Tibial nerve (tissue), 4 donors: ENCODE results near the gene CGNL1. TPM values are rescaled to one million over a fixed set of nuclear protein-coding genes. Genes with fewer than 3 reads are reported as not detected.
A peak's percentile ranks its signal among the peaks of the same experiment; 100 is the strongest.

ENCODE experiments used
- DNase-seq, 2 donors: peaks; one replicate each; pipeline ENCODE4 v3.0.0-alpha.2; 2019; ENCODE audit warnings: low spot score in 2 of 2
- H3K27ac ChIP-seq, 4 donors: fragments of 200-600 bp; sonication (generic) in 3 of 4; one replicate each; pipeline ENCODE4 v1.5.1; 2017 to 2019; ENCODE audit warnings: mild to moderate bottlenecking in 1 of 4
- H3K27me3 ChIP-seq, 2 donors: fragments of 200-600 bp; sonication (generic) in 1 of 2; one replicate each; pipeline versions ENCODE4 v1.5.1 to v1.6.0; 2017 to 2019
- H3K36me3 ChIP-seq, 3 donors: fragments of 200-600 bp; sonication (generic); one replicate each; pipeline ENCODE4 v1.5.1; 2018 to 2019
- H3K4me1 ChIP-seq, 4 donors: fragments of 200-600 bp; sonication (generic) in 3 of 4; one replicate each; pipeline ENCODE4 v1.5.1; 2017 to 2019
- H3K4me3 ChIP-seq, 4 donors: fragments of 200-600 bp; sonication (generic) in 3 of 4; one replicate each; pipeline ENCODE4 v1.5.1; 2017 to 2019; ENCODE audit warnings: mild to moderate bottlenecking in 1 of 4, moderate library complexity in 1 of 4
- H3K9me3 ChIP-seq, 4 donors: fragments of 200-600 bp; sonication (generic) in 3 of 4; one replicate each; pipeline ENCODE4 v1.5.1; 2017 to 2019
- CTCF ChIP-seq, 5 experiments: fragments of 200-600 bp in 3 of 5; fragments of 450-650 bp in 2 of 5; sonication (generic) in 3 of 5; IDR thresholded peaks; one replicate each; pipeline ENCODE4 v1.5.1; 2016 to 2019; ENCODE audit warnings: antibody characterized with exemption in 5 of 5, mild to moderate bottlenecking in 3 of 5, moderate library complexity in 2 of 5
- EP300 ChIP-seq, 2 donors: sonication (generic); formaldehyde crosslinking; IDR thresholded peaks; one replicate each; pipeline ENCODE4 v1.6.1; 2017; ENCODE audit warnings: antibody characterized with exemption in 2 of 2, mild to moderate bottlenecking in 1 of 2
- POLR2A ChIP-seq, 2 donors: fragments of 450-650 bp; IDR thresholded peaks; one replicate each; pipeline ENCODE4 v1.6.1; 2017; ENCODE audit warnings: antibody characterized with exemption in 2 of 2, mild to moderate bottlenecking in 2 of 2, moderate library complexity in 2 of 2
- WGBS, 2 donors: methylation state at CpG; one replicate each; pipeline ENCODE4 v1.1.5; 2018; 5-methylcytosine and 5-hydroxymethylcytosine counted together
- total RNA-seq, 4 donors: library from RNA; depleted of rRNA; stranded (reverse); fragments of >200 nt; gene quantifications; one replicate each; pipeline ENCODE4 v1.1.0, GENCODE V29; 2016

The CGNL1 gene
- total RNA-seq, 4 donors from 2014 or later = 15.9 to 36.7 (median 29.2) TPM

- no peaks in the 10 kb centered on the region for H3K27me3 ChIP-seq
- H3K4me1 ChIP-seq = peaks cover 0 to 32% (median 0%) of the 10 kb centered on the region in 4 donors
- H3K36me3 ChIP-seq = no peaks in the 10 kb centered on the region
- no peaks in the 10 kb centered on the region for H3K9me3 ChIP-seq
- H3K27ac ChIP-seq = no peak overlapping the region
- no peak overlapping the region for H3K4me3 ChIP-seq
- no peak for DNase-seq
- TF ChIP-seq CTCF (IDR thresholded peaks at IDR 0.05) (no peak), EP300 (IDR thresholded peaks at IDR 0.05) (no peak), POLR2A (IDR thresholded peaks at IDR 0.05) (no peak)
- 79 to 92% methylated on average over 8 of the region's 8 CpGs for WGBS, 2 donors
Measured at GRCh38 chr15:57390583-57390982, 14.3 kb downstream of the CGNL1 start.

- no peaks in the 10 kb centered on the region for H3K27me3 ChIP-seq
- DNase-seq = no peak
- H3K9me3 ChIP-seq = no peaks in the 10 kb centered on the region
- WGBS, 2 donors = 90 to 96% methylated on average over 2 of the region's 2 CpGs
- H3K36me3 ChIP-seq = no peaks in the 10 kb centered on the region
- H3K4me3 ChIP-seq = no peak overlapping the region
- no peak for TF ChIP-seq EP300 (IDR thresholded peaks at IDR 0.05)
- no peak for TF ChIP-seq POLR2A (IDR thresholded peaks at IDR 0.05)
- TF ChIP-seq CTCF (IDR thresholded peaks at IDR 0.05) = no peak
- H3K4me1 ChIP-seq = peaks cover 0 to 30% (median 0%) of the 10 kb centered on the region in 4 donors
- H3K27ac ChIP-seq = no peak overlapping the region
Measured at GRCh38 chr15:57391537-57391936, 15.2 kb downstream of the CGNL1 start.

- WGBS, 2 donors = 27% methylated on average over 2 of the region's 2 CpGs
- no peaks in the 10 kb centered on the region for H3K27me3 ChIP-seq
- TF ChIP-seq POLR2A (IDR thresholded peaks at IDR 0.05) (no peak), EP300 (IDR thresholded peaks at IDR 0.05) (no peak), CTCF (IDR thresholded peaks at IDR 0.05) (no peak)
- no peak overlapping the region for H3K4me3 ChIP-seq
- no peak for DNase-seq
- H3K9me3 ChIP-seq = no peaks in the 10 kb centered on the region
- H3K27ac ChIP-seq = no peak overlapping the region
- H3K36me3 ChIP-seq = no peaks in the 10 kb centered on the region
- peaks cover 0 to 17% (median 0%) of the 10 kb centered on the region in 4 donors for H3K4me1 ChIP-seq
Measured at GRCh38 chr15:57393061-57393460, 16.8 kb downstream of the CGNL1 start.

- 21 to 32% methylated on average over 6 of the region's 6 CpGs for WGBS, 2 donors
- no peak for DNase-seq
- no peaks in the 10 kb centered on the region for H3K27me3 ChIP-seq
Measured at GRCh38 chr15:57395292-57395691, 19.0 kb downstream of the CGNL1 start.

GRCh38 chr15:57398336-57398735 lies 22.0 kb downstream of the CGNL1 start:
- Histone ChIP-seq H3K27ac (no peak overlapping the region), H3K27me3 (no peaks in the 10 kb centered on the region), H3K4me3 (no peak overlapping the region), H3K4me1 (peaks cover 0 to 24% (median 0%) of the 10 kb centered on the region in 4 donors), H3K36me3 (no peaks in the 10 kb centered on the region), H3K9me3 (no peaks in the 10 kb centered on the region)
- 86% methylated on average over 6 of the region's 6 CpGs for WGBS, 2 donors
- DNase-seq = no peak
- TF ChIP-seq EP300 (IDR thresholded peaks at IDR 0.05) = no peak
- TF ChIP-seq POLR2A (IDR thresholded peaks at IDR 0.05) = no peak
- TF ChIP-seq CTCF (IDR thresholded peaks at IDR 0.05) = no peak

More at GRCh38 chr15:57395292-57395691, 19.0 kb downstream of the CGNL1 start:
- Histone ChIP-seq H3K4me3 (no peak overlapping the region), H3K27ac (peak overlapping the region in 1 of 4 donors; percentile 28), H3K36me3 (no peaks in the 10 kb centered on the region), H3K9me3 (no peaks in the 10 kb centered on the region), H3K4me1 (peaks cover 0 to 12% (median 0%) of the 10 kb centered on the region in 4 donors)
- TF ChIP-seq EP300 (IDR thresholded peaks at IDR 0.05) (peak in 1 of 2 donors; percentile 22), POLR2A (IDR thresholded peaks at IDR 0.05) (no peak)

- Histone ChIP-seq H3K36me3 (no peaks in the 10 kb centered on the region), H3K27me3 (no peaks in the 10 kb centered on the region), H3K9me3 (no peaks in the 10 kb centered on the region), H3K27ac (no peak overlapping the region), H3K4me3 (no peak overlapping the region), H3K4me1 (peaks cover 0 to 27% (median 2%) of the 10 kb centered on the region in 4 donors)
- DNase-seq = no peak
- no peak for TF ChIP-seq POLR2A (IDR thresholded peaks at IDR 0.05)
- no peak for TF ChIP-seq EP300 (IDR thresholded peaks at IDR 0.05)
- TF ChIP-seq CTCF (IDR thresholded peaks at IDR 0.05) = no peak
- 84 to 86% methylated on average over 1 of the region's 1 CpG for WGBS, 2 donors
Measured at GRCh38 chr15:57401546-57401945, 25.2 kb downstream of the CGNL1 start.
